K562 treated with DMSO at 1 percent for 4 hours (cell line): ENCODE results near the gene PHC3. TPM values are rescaled to one million over a fixed set of nuclear protein-coding genes. Genes with fewer than 3 reads are reported as not detected.

ENCODE experiments used
- total RNA-seq: library from RNA; unstranded; fragments of 300-600 nt; gene quantifications from 2 replicates; pipeline ENCODE4 v1.2.3, GENCODE V29; 2022; ENCODE audit not compliant: insufficient read depth

The PHC3 gene
- 16.6 and 16.7 TPM in 2 replicates for total RNA-seq

DNA sequence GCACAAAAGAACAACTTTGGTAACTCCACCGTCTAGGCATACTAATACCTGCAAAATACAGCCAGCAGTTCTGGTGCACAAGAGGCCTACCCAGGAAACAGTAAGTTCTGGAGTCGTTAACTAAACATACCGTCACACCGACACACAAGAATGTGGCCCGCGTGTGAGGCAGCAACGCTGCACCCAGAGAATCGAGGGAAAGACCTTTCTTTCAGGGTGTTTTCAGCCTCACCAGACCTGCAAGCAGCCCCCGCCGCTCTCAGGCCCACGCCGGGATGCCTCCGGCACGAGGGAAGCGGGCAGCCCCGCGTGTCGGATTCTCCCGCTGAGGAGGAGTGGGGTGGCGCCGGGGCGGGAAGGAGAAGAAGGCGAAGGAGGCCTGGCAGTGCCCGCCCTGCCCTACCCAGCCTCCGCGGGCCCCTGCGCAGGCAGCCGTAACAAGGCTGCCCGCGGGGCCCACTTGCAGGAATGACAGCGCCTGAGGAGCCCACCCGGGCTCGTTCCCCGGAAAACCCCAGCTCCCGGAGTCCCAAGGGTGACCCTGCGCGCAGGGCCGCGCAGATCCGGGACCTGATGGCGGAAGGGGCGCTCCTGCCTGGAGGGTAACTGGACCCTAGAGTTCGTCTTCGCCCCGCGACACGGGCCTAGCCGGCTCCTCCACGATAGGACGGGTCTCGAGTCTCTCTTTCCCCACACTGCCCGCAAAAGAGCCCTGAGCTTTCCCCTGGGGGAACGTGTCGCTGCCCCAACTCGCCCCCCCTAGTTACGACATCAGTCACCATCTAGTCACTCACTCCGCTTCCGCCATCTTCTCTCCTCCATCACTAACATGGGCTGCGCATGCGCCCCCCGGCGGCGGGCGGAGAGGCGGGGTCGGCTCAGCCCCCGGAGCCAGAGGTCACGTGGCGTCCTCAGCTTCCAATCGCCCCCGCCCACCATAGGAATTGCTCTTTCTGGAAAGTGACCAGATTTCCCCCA, at the start of gene PHC3:
Gene PHC3 (minus strand): TSS at position 826 of the 978 bp plus-strand sequence. CDS start 18 bp downstream, at position 808.

GRCh38 chr3:170221924-170222646, 40.6 kb upstream of the PHC3 start, which contains the start of gene PRKCI:
Gene PRKCI (plus strand): TSS chr3:170222424. CDS start chr3:170222670, 246 bp downstream.

Other genes with a start within 250 kb of the PHC3 start
- 36.3 and 39.7 TPM in 2 replicates for gene SEC62, start 214.9 kb downstream of the PHC3 start, total RNA-seq
- gene GPR160, start 143.7 kb downstream of the PHC3 start, total RNA-seq: 4.7 and 5.5 TPM in 2 replicates
- 18.5 and 19.1 TPM in 2 replicates for gene PRKCI, start 40.7 kb upstream of the PHC3 start, total RNA-seq
- 18.0 and 18.8 TPM in 2 replicates for gene SKIL, start 176.0 kb upstream of the PHC3 start, total RNA-seq
- 0.48 TPM in 1 of 2 replicates, not detected in the other for gene CLDN11, start 237.1 kb upstream of the PHC3 start, total RNA-seq